Neural cell (in vitro differentiated cells): ENCODE results near the gene USP26. TPM values are rescaled to one million over a fixed set of nuclear protein-coding genes. Genes with fewer than 3 reads are reported as not detected.
"Not testable (repeated sequence)": the region's sequence is repeated elsewhere in the genome, so short reads cannot be mapped to it uniquely, and the experiment has no call there.

Source experiments
- H2AFZ ChIP-seq: fragments of 200-600, 300-800 bp; sonication (generic), shearing (Covaris generic); 2 replicates; pipeline ENCODE4 v1.6.0; 2014; ENCODE audit warnings: low read depth, mild to moderate bottlenecking, antibody characterized with exemption, low read length, moderate library complexity
- H3F3A ChIP-seq: fragments of 200-600 bp; shearing (Covaris generic); 2 replicates; pipeline ENCODE4 v1.6.1; 2016; ENCODE audit warnings: mild to moderate bottlenecking, moderate library complexity, mixed read lengths, antibody characterized with exemption, low read length; ENCODE audit not compliant: insufficient read depth, poor library complexity, severe bottlenecking
- H3K27ac ChIP-seq: fragments of 200-600, 300-800 bp; sonication (generic), shearing (Covaris generic); 2 replicates; pipeline ENCODE4 v1.5.1; 2014; ENCODE audit warnings: mild to moderate bottlenecking, low read length, moderate library complexity
- H3K27me3 ChIP-seq: fragments of 300-800, 200-600 bp; sonication (generic), shearing (Covaris generic); 2 replicates; pipeline ENCODE4 v1.6.0; 2014; ENCODE audit warnings: mild to moderate bottlenecking, low read depth, low read length, moderate library complexity; ENCODE audit not compliant: insufficient read depth
- H3K36me3 ChIP-seq: fragments of 300-800, 200-600 bp; sonication (generic), shearing (Covaris generic); 2 replicates; pipeline ENCODE4 v1.5.1; 2014; ENCODE audit warnings: mild to moderate bottlenecking, antibody characterized with exemption, low read length, moderate library complexity; ENCODE audit not compliant: insufficient read depth
- H3K4me2 ChIP-seq: fragments of 300-800, 200-600 bp; sonication (generic), shearing (Covaris generic); 2 replicates; pipeline ENCODE4 v1.6.0; 2014; ENCODE audit warnings: mild to moderate bottlenecking, low read length
- H3K4me3 ChIP-seq: fragments of 300-800, 200-600 bp; sonication (generic), shearing (Covaris generic); 2 replicates; pipeline ENCODE4 v1.5.1; 2014; ENCODE audit warnings: mild to moderate bottlenecking, low read length, moderate library complexity
- H3K79me2 ChIP-seq: fragments of 200-600 bp; shearing (Covaris generic); replicated peaks from 2 replicates; pipeline ENCODE4 v1.6.0; 2014; ENCODE audit warnings: mild to moderate bottlenecking, low read length, moderate library complexity; ENCODE audit not compliant: insufficient read depth
- H3K9ac ChIP-seq: fragments of 300-800, 200-600 bp; sonication (generic), shearing (Covaris generic); 2 replicates; pipeline ENCODE4 v1.6.1; 2016; ENCODE audit warnings: mild to moderate bottlenecking, low read length, mixed read lengths
- H3K9me2 ChIP-seq: fragments of 200-600 bp; shearing (Covaris generic); 2 replicates; pipeline ENCODE4 v1.6.1; 2016; ENCODE audit warnings: mild to moderate bottlenecking, low read length, mixed read lengths; ENCODE audit not compliant: insufficient read depth
- H3K9me3 ChIP-seq: fragments of 200-600, 300-800 bp; sonication (generic), shearing (Covaris generic); 2 replicates; pipeline ENCODE4 v1.6.1; 2016; ENCODE audit warnings: mild to moderate bottlenecking, mixed run types, low read length, moderate library complexity, mixed read lengths
- H4K20me1 ChIP-seq: fragments of 200-600 bp; shearing (Covaris generic); 2 replicates; pipeline ENCODE4 v1.6.1; 2016; ENCODE audit warnings: mild to moderate bottlenecking, mixed run types; ENCODE audit not compliant: insufficient read depth
- CTCF ChIP-seq: fragments of 450-650 bp; IDR thresholded peaks from 2 replicates; pipeline ENCODE4 v1.5.1; 2014; ENCODE audit warnings: antibody characterized with exemption, mild to moderate bottlenecking, moderate library complexity; ENCODE audit not compliant: poor library complexity, severe bottlenecking
- EP300 ChIP-seq: fragments of 450-650 bp; conservative IDR thresholded peaks from 2 replicates; pipeline ENCODE4 v1.6.1; 2014; ENCODE audit warnings: antibody characterized with exemption, mild to moderate bottlenecking, moderate library complexity; ENCODE audit not compliant: poor library complexity, severe bottlenecking
- EZH2 ChIP-seq: fragments of 200-600, 300-800 bp; shearing (Covaris generic), sonication (generic); IDR thresholded peaks from 2 replicates; pipeline ENCODE4 v1.6.1; 2014; ENCODE audit warnings: antibody characterized with exemption, low read length, borderline replicate concordance, mild to moderate bottlenecking; ENCODE audit not compliant: insufficient read depth, poor library complexity, severe bottlenecking
- MXI1 ChIP-seq: fragments of 450-650 bp; conservative IDR thresholded peaks from 2 replicates; pipeline ENCODE4 v1.6.1; 2014; ENCODE audit warnings: antibody characterized with exemption, mild to moderate bottlenecking; ENCODE audit not compliant: poor library complexity, severe bottlenecking
- POLR2AphosphoS5 ChIP-seq: IDR thresholded peaks from 2 replicates; pipeline ENCODE4 v1.6.1; 2012
- RAD21 ChIP-seq: fragments of 450-650 bp; conservative IDR thresholded peaks from 2 replicates; pipeline ENCODE4 v1.6.1; 2014; ENCODE audit warnings: antibody characterized with exemption, mild to moderate bottlenecking, moderate library complexity
- REST ChIP-seq: IDR thresholded peaks from 2 replicates; pipeline ENCODE4 v1.6.1; 2012; ENCODE audit warnings: borderline replicate concordance
- SMC3 ChIP-seq: fragments of 450-650 bp; conservative IDR thresholded peaks from 2 replicates; pipeline ENCODE4 v1.6.1; 2014; ENCODE audit warnings: antibody characterized with exemption, mild to moderate bottlenecking, moderate library complexity; ENCODE audit not compliant: poor library complexity
- TAF1 ChIP-seq: IDR thresholded peaks from 2 replicates; pipeline ENCODE4 v1.6.1; 2012; ENCODE audit warnings: low read depth
- polyA plus RNA-seq: library from polyadenylated mRNA; depleted of rRNA; stranded (reverse); fragments of >200 nt; gene quantifications from 2 replicates; pipeline ENCODE4 v1.2.3, GENCODE V29; 2014

The USP26 gene
- polyA plus RNA-seq, 1 donor from 2014 or later: not detected

GRCh38 chrX:132984058-132984650 lies 112.8 kb downstream of the USP26 start:
- Histone ChIP-seq H2AFZ (no peak overlapping the region), H3K9me3 (no peaks in the 10 kb centered on the region), H3K27ac (no peak overlapping the region), H3K4me3 (no peak overlapping the region), H3K36me3 (no peaks in the 10 kb centered on the region), H3K79me2 (no peaks in the 10 kb centered on the region), H3K4me2 (no peak overlapping the region), H3K9me2 (no peaks in the 10 kb centered on the region), H3F3A (no peaks in the 10 kb centered on the region), H3K27me3 (no peaks in the 10 kb centered on the region), H4K20me1 (no peaks in the 10 kb centered on the region), H3K9ac (no peak overlapping the region)
- TF ChIP-seq REST: no peak
- TF ChIP-seq POLR2AphosphoS5: no peak
- TF ChIP-seq RAD21: no peak
- no peak for TF ChIP-seq EP300
- TF ChIP-seq SMC3: no peak
- no peak for TF ChIP-seq CTCF
- TF ChIP-seq MXI1: no peak
- no peak for TF ChIP-seq EZH2
- no peak for TF ChIP-seq TAF1

GRCh38 chrX:132983496-132983895 lies 113.4 kb downstream of the USP26 start:
- H3K27me3 ChIP-seq: no peaks in the 10 kb centered on the region
- TF ChIP-seq EZH2 (no peak), EP300 (no peak), CTCF (no peak), MXI1 (no peak)
- H3K4me3 ChIP-seq: no peak overlapping the region

GRCh38 chrX:132980035-132980434 lies 116.9 kb downstream of the USP26 start:
- not testable (repeated sequence) for H3K9me3 ChIP-seq, H3K36me3 ChIP-seq, H3F3A ChIP-seq, H4K20me1 ChIP-seq, H3K9me2 ChIP-seq, H3K4me2 ChIP-seq, H3K27ac ChIP-seq, H3K4me3 ChIP-seq, H2AFZ ChIP-seq, H3K27me3 ChIP-seq, H3K79me2 ChIP-seq, H3K9ac ChIP-seq

More at GRCh38 chrX:132983496-132983895, 113.4 kb downstream of the USP26 start:
- Histone ChIP-seq H3K36me3 (no peaks in the 10 kb centered on the region), H3K27ac (no peak overlapping the region), H3K4me2 (no peak overlapping the region), H3K9ac (no peak overlapping the region), H4K20me1 (no peaks in the 10 kb centered on the region), H3K9me2 (no peaks in the 10 kb centered on the region), H3K79me2 (no peaks in the 10 kb centered on the region), H3K9me3 (no peaks in the 10 kb centered on the region), H3F3A (no peaks in the 10 kb centered on the region), H2AFZ (no peak overlapping the region)
